ACHN (cell line): ENCODE measurements around the gene SLC35F6.
"Not testable (repeated sequence)": the region's sequence is repeated elsewhere in the genome, so short reads cannot be mapped to it uniquely, and the experiment has no call there.

Experiments
- DNase-seq: peaks from one replicate; pipeline ENCODE4 v3.0.0-alpha.2; 2015
- in situ Hi-C: cut with HindIII; loops from 2 replicates; pipeline ENCODE4 v1.10.0; 2017; ENCODE audit warnings: low sequenced_read_pairs, low pct_ligation_motif_present, low pct_unique_long_range_greater_than_20kb

SLC35F6 gene

DNA sequence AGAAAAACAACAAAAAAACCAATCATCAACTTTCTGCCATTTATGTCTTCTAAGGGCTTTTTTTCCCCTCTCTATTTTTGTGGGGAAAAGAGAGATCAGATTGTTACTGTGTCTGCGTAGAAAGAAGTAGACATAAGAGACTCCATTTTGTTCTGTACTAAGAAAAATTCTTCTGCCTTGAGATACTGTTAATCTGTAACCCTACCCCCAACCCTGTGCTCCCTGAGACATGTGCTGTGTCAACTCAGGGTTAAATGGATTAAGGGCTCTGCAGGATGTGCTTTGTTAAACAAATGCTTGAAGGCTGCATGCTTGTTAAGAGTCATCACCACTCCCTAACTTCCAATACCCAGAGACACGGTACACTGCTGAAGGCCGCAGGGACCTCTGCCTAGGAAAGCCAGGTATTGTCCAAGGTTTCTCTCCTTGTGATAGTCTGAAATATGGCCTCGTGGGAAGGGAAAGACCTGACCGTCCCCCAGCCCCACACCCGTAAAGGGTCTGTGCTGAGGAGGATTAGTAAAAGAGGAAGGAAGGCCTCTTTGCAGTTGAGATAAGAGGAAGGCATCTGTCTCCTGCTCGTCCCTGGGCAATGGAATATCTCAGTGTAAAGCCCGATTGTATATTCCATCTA lies 14.2 kb upstream of the SLC35F6 start:
- peak; percentile 39 for DNase-seq
- in situ Hi-C loops: loop anchor here (25.0 kb wide), 1 partner anchor 163 kb away; no protein-coding TSS in a partner anchor

DNA sequence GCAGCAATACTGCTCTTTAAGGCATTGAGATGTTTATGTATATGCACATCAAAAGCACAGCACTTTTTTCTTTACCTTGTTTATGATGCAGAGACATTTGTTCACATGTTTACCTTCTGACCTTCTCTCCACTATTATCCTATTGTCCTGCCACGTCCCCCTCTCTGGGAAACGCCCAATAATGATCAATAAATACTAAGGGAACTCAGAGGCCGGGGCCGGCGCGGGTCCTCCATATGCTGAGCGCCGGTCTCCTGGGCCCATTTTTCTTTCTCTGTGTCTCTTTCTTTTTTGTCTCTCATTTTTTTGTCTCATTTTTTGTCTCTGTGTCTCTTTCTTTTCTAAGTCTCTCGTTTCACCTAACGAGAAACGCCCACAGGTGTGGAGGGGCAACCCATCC lies 13.6 kb upstream of the SLC35F6 start:
- in situ Hi-C loops: loop anchor here (25.0 kb wide), 1 partner anchor 163 kb away; no protein-coding TSS in a partner anchor
- DNase-seq: not testable (repeated sequence)

DNA sequence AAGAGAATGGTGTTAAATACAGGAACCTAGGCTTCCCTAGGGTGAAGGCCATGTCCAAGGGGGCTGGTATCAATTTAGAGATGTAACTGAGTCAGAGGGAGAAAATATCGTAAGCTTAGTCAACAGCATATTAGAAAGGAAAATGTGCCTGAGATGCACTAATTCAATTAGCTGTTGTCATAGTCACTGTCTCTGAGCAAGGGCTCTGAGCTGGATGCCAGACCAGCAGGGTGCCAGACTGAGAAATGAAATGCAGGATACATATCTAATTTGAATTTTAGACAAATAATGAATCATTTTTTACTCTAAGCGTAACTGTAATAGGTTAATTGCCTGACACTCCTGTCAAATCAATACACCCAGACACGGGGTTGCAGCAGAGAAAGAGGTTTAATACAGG lies 11.4 kb upstream of the SLC35F6 start:
- in situ Hi-C loops: loop anchor here (25.0 kb wide), 1 partner anchor 165 kb away; no protein-coding TSS in a partner anchor
- DNase-seq: no peak

DNA sequence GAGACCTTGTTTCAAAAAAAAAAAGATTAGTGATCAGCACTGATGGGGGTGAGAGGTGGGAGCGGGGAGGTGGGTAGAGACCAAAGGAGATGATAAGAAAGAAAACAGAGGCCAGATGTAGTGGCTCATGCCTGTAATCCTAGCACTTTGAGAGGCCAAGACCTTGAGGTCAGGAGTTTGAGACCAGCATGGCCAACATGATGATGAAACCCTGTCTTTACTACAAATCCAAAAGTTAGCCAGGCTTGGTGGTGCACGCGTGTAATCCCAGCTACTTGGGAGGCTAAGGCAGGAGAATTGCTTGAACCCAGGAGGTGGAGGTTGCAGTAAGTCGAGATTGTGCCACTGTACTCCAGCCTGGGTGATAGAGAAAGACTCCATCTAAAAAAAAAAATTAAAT lies 9.5 kb upstream of the SLC35F6 start:
- DNase-seq: no peak
- in situ Hi-C loops: loop anchor here (25.0 kb wide), 1 partner anchor 167 kb away; no protein-coding TSS in a partner anchor

DNA sequence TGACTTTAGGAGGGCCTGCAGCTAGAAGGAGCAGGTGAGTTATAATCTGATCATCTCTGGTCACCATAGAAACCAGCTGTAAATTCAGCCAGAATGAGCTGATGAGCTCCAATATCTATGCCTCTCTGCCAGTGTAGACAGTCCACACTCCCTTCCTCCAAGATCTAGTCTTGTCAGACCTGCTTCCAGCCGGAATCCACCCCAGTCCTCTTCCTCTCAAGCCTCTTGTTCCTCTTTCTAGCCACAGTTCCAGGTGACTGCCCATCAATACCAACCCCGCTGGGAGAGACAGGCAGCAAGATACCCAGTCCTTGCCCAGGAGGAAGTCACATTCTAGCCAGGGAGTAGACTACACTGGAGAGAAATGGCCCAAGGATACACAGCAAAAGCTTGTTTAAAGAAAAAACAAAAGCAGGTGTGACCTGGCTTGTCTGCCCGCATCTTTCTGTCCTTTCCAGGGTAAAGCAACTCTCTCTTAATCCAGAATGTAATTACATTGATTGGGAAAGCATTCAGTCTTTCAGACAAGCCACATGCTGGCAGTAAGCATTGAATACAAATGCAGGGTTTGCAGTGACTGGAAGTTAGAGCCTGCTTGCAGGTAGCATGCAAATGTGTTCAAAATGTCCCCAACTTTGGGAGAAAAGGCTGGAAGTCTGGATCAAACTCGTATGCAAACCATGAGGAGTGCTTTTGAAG lies 9.0 kb upstream of the SLC35F6 start:
- DNase-seq: peak; percentile 64
- in situ Hi-C loops: loop anchor here (25.0 kb wide), 1 partner anchor 168 kb away; no protein-coding TSS in a partner anchor

DNA sequence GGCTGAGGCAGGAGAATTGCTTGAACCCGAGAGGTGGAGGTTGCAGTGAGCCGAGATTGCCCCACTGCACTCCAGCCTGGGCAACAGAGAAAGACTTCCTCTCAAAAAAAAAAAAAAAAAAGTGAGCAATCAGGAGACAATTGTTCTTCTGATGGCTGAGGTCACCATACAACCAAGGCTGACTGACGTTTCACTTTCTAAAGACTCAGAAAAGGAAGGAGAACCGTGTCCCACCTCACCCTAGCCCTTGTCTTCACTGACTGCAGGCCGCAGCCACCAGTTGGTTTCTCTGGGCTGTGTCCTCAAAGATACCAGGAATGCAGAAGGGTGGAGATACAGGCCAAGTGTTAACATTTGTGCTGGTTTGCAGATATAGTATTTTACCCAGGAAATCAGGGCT lies 7.7 kb upstream of the SLC35F6 start:
- in situ Hi-C loops: loop anchor here (25.0 kb wide), 1 partner anchor 169 kb away; no protein-coding TSS in a partner anchor
- DNase-seq: no peak

DNA sequence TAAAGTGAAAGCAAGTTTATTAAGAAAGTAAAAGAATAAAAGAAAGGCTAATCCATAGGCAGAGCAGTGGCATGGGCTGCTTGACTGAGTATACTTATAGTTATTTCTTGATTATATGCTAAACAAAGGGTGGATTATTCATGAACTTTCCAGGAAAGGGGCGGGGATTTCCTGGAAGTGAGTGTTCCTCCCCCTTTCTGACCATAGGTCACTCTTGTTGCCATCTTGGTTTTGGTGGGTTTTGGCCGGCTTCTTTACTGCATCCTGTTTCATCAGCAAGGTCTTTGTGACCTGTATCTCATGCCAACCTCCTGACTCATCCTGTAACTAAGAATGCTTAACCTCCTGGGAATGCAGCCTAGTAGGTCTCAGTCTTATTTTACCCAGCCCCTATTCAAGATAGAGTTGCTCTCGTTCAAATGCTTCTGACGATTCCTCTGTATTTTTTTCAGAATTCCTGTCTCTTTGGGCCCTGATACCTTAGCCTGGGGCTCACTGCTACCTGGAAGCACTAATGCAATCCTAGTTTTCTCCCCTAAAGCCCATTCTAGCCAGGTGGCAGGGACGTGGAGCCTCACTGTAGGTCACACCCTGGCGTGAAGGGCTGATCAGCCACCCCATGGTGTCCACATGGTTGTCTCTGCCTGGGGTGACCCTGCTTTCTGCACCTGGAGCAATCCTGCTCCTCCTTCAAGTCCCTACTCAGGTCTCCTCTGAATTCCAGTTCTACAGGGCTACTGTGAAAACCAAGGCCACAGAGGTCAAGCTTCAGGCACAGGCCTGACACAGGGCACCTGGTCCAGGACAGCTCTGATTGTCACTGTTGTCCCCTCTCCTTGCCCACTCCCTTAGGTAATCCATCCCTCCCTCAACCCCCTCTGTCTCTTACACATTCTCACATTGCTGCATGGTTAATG lies 6.0 kb upstream of the SLC35F6 start:
- DNase-seq: peak; percentile 99

DNA sequence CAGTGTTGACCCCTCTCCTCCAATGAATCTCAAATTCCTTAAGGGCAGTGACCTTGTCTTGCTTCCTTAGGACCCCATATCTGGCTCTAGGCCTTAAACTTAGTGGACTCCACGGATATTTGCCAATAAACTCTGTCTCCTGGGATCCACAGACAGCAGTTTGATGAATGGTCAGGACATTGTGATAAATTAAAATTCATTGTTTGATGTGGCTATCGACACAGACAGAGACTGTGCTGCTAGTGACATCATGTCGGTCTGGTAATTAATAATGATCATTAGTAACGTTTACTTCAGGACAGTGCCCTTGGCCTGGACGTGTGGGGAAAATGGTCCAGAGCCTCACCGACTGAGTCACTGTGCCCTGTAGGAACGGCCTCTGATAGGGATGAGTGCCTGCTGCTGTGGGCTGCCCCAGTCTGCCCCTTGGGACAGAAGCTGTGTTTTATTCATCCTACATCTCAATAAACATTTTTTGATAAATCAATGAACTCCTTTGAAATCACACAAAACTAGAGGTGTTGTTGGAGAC lies 5.2 kb upstream of the SLC35F6 start:
- DNase-seq: peak; percentile 70
- in situ Hi-C loops: loop anchor here (25.0 kb wide), 1 partner anchor 172 kb away; no protein-coding TSS in a partner anchor

More for the DNA sequence above, 6.0 kb upstream of the SLC35F6 start:
- in situ Hi-C loops: loop anchor here (25.0 kb wide), 1 partner anchor 171 kb away; no protein-coding TSS in a partner anchor

DNA sequence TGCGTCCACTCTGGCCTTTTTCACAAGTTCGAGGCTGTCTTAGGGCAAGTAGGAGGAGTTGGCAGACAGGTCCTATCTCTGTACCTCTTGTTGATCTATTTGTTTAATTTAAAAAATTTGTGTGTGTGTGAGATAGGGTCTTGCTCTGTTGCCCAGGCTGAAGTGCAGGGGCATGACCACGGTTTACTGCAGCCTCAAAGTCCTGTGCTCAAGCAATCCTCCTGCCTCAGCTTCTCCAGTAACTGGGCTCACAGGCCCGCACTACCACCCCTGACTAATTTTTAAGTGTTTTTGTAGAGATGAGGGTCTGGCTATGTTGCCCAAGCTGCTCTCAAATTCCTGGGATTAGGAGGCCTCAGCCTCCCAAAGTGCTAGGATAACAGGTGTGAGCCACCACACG lies 4.2 kb upstream of the SLC35F6 start:
- no peak for DNase-seq
- in situ Hi-C loops: loop anchor here (25.0 kb wide), 1 partner anchor 173 kb away; no protein-coding TSS in a partner anchor

DNA sequence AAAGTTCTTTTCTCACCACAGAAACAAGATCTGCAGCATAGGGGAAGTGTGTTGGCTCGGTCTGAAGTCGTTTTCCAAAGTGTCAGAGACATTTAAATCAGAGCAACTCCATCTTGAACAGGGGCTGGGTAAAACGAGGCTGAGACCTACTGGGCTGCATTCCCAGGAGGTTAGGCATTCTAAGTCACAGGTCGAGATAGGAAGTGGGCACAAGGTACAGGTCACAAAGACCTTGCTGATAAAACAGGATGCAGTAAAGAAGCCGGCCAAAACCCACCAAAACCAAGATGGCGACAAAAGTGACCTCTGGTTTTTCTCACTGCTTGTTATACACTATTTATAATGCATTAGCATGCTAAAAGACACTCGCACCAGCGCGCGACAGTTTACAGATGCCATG lies 3.1 kb upstream of the SLC35F6 start:
- in situ Hi-C loops: loop anchor here (25.0 kb wide), 1 partner anchor 174 kb away; no protein-coding TSS in a partner anchor

DNA sequence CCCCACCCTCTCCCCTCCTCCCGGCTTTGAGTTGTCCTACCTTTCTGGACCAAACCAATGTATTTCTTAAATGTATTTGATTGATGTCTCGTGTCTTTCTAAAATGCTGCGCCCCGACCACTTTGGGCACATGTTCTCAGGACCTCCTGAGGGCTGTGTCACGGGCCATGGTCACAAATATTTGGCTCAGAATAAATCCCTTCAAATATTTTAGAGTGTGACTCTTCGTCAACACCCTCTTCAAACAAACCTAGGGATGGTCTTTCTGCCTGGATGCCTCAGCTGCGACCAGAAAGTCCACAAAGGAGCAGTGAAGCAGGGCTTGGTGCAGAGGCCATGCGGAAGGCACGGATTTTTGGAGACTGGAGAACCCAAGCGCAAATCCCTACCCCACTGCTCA lies 1.1 kb upstream of the SLC35F6 start:
- in situ Hi-C loops: loop anchor here (25.0 kb wide), 1 partner anchor 176 kb away; no protein-coding TSS in a partner anchor
- DNase-seq: no peak

More for the DNA sequence above, 3.1 kb upstream of the SLC35F6 start:
- not testable (repeated sequence) for DNase-seq

DNA sequence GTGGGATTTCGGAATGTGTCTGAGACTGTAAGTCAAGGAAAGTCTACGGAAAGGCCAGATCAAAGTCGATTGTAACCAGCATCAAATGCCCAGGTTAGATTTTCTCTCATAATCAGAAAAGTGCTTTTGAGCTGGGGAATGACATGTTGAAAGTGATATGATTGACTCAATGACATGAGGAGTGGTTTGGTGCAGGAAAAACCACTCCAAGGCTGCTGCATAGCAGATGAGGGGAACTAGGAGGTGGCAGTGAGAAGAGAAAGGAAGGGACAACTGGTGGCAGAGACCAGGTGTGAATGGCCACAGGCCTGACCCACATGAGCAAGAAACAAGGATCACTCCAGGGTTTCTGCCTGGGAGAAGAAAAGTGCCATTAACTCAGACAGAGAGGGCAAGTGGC lies 822 bp downstream of the SLC35F6 start:
- in situ Hi-C loops: loop anchor here (25.0 kb wide), 1 partner anchor 178 kb away; no protein-coding TSS in a partner anchor
- DNase-seq: no peak

DNA sequence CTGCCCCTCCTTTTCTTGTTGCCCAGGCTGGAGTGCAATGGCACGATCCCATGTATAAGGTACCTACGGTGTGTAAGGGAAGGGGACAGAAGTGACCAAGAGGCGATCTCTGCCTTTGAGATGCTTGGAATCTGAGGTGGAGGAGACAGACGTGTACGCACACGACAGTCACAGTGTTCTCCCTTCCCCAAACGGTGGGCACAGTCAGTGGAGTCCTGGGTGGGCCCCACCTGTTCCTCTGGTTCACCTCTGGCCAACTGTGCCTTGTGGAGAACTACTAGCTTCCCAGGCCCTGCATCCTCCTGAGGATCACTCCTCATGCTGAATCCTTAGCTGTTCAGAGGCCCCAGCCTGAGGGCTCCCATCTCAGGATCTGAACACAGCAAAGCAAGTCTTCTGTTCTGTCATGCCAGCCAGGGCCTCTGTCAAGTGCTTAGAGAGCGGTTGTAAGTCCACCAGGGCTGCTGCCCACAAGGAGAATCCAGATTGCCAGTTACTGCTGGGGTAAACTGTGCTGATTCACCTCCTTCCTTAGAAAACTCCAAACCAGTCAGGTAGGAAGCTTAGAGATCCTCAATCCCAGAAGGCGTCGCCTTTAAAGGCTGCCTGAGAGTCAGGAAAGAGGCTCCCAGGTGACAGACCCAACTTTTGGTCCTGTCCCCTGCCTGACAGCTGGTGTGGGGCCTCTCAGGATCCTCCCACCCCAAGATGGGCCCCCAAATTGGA lies 1.6 kb downstream of the SLC35F6 start:
- in situ Hi-C loops: loop anchor here (25.0 kb wide), 1 partner anchor 178 kb away; no protein-coding TSS in a partner anchor
- no peak for DNase-seq

DNA sequence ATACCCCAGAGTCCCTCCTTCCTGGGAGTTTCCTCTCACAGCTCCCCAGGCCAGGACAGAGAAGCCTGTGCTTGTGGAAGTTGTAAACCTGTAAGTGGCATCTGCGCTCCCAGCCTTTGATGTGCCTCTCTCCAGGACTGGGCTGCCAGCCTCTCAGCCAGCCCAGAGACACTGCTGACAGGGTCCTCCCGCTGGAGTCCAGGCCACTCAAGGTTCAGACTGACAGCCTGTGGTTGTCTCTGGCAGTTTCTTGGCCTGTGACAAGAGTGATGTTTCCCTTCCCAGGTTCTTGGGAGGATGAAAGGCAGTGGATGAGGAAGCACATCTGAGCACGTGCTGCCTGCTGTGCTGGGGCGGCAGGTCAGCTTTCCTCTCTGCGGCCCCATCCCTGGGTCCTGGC lies 3.0 kb downstream of the SLC35F6 start:
- no peak for DNase-seq
- in situ Hi-C loops: loop anchor here (25.0 kb wide), 1 partner anchor 180 kb away; no protein-coding TSS in a partner anchor

DNA sequence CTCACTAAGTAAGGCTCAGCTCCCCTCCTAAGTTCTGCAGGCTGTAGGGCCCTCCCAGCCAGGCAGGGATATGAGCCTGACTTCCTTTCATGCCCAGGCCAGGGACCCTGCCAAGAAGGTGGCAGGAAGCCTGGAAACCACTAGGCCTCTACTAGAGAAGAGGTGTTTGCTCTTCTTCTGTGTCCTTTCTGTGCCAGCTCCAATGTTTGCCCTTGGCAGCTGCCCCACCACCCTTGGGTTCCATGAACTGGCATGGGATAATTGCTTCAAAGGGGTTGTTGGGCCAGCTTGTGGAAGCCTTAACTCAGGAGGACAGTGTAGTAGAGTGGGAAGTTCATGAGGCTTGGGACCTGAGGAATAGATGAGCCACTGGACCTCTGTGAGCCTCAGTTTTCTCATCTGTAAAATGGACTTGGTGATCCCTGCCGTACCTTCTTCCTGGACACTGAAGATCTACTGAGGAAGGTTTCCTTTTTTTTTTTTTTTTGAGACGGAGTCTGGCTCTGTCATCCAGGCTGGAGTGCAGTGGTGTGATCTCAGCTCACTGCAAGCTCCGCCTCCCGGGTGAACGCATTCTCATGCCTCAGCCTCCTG lies 3.9 kb downstream of the SLC35F6 start:
- in situ Hi-C loops: loop anchor here (25.0 kb wide), 1 partner anchor 181 kb away; no protein-coding TSS in a partner anchor
- DNase-seq: no peak

DNA sequence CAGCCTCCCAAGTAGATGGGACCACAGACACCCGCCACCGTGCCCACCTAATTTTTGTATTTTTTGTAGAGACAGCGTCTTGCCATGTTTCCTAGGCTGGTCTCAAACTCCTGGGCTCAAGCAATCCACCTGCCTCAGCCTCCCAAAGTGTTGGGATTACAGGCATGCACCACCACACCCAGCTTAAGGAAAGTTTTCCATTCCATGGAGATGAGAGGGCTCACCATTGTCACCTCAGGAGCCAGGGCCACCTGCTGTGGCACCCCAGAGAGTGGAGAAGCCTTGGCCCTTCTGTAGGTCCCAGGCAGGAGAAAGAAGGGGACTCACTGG lies 4.6 kb downstream of the SLC35F6 start:
- no peak for DNase-seq
- in situ Hi-C loops: loop anchor here (25.0 kb wide), 1 partner anchor 181 kb away; no protein-coding TSS in a partner anchor
